ENCODE measurements around the gene TEX13B.
A peak's percentile ranks its signal among the peaks of the same experiment; 100 is the strongest.
"Not testable (repeated sequence)": the region's sequence is repeated elsewhere in the genome, so short reads cannot be mapped to it uniquely, and the experiment has no call there.

Gene TEX13B

GRCh38 chrX:107982356-107982755 is at the start of gene TEX13B:
TEX13B (minus strand) TSS chrX:107982370; CDS start chrX:107982127, 243 bp downstream.
- DNase-seq (ENCODE audit: low spot score) = no peak

GRCh38 chrX:108029928-108030711 is 48.0 kb upstream of the TEX13B start:
- DNase-seq (ENCODE audit: low spot score) = no peak

- no peak for DNase-seq (ENCODE audit: low spot score)
These were observed 46.7 kb upstream of the TEX13B start for GRCh38 chrX:108028854-108029253.

GRCh38 chrX:108025954-108026600 is 43.9 kb upstream of the TEX13B start:
- DNase-seq (ENCODE audit: low spot score) = no peak

- no peak for DNase-seq (ENCODE audit: low spot score)
These were observed 43.2 kb upstream of the TEX13B start for GRCh38 chrX:108025376-108025775.

- DNase-seq (ENCODE audit: low spot score) = no peak
These were observed 40.4 kb upstream of the TEX13B start for GRCh38 chrX:108022491-108023089.

- no peak for DNase-seq (ENCODE audit: low spot score)
These were observed 38.5 kb upstream of the TEX13B start for GRCh38 chrX:108020631-108021030.

GRCh38 chrX:108019382-108019875 is 37.3 kb upstream of the TEX13B start:
- no peak for DNase-seq (ENCODE audit: low spot score)

- no peak for DNase-seq (ENCODE audit: low spot score)
These were observed 36.6 kb upstream of the TEX13B start for GRCh38 chrX:108018656-108019381.

GRCh38 chrX:108001218-108001814 is 19.1 kb upstream of the TEX13B start:
- no peak for DNase-seq (ENCODE audit: low spot score)

- DNase-seq (ENCODE audit: low spot score) = no peak
These were observed 18.6 kb upstream of the TEX13B start for GRCh38 chrX:108000751-108001150.

GRCh38 chrX:107996124-107996523 is 14.0 kb upstream of the TEX13B start:
- DNase-seq (ENCODE audit: low spot score) = no peak

- no peak for DNase-seq (ENCODE audit: low spot score)
These were observed 2.9 kb upstream of the TEX13B start for GRCh38 chrX:107985033-107985432.

GRCh38 chrX:107979534-107979933 is 2.6 kb downstream of the TEX13B start:
- DNase-seq (ENCODE audit: low spot score) = no peak

GRCh38 chrX:107978707-107979307 is 3.4 kb downstream of the TEX13B start:
- DNase-seq (ENCODE audit: low spot score) = peak; percentile 48

GRCh38 chrX:107978071-107978470 is 4.1 kb downstream of the TEX13B start:
- no peak for DNase-seq (ENCODE audit: low spot score)

GRCh38 chrX:107971636-107972035 is 10.5 kb downstream of the TEX13B start:
- no peak for DNase-seq (ENCODE audit: low spot score)

- no peak for DNase-seq (ENCODE audit: low spot score)
These were observed 12.1 kb downstream of the TEX13B start for GRCh38 chrX:107970073-107970472.

GRCh38 chrX:107968623-107969022 is 13.5 kb downstream of the TEX13B start:
- DNase-seq (ENCODE audit: low spot score) = no peak

GRCh38 chrX:107955337-107955736 is 26.8 kb downstream of the TEX13B start:
- DNase-seq (ENCODE audit: low spot score) = not testable (repeated sequence)

GRCh38 chrX:107940095-107940494 is 42.1 kb downstream of the TEX13B start:
- DNase-seq (ENCODE audit: low spot score) = no peak

GRCh38 chrX:107936434-107936730 is 45.8 kb downstream of the TEX13B start:
- DNase-seq (ENCODE audit: low spot score) = no peak

Measured in ecto neural progenitor cell (in vitro differentiated cells).